Measurements from ENCODE around the gene ERICH4. TPM values are rescaled to one million over a fixed set of nuclear protein-coding genes. Genes with fewer than 3 reads are reported as not detected.

ERICH4 gene
- total and polyA plus RNA-seq, 2 donors (not counting 1 experiment from before 2014, with no cell fraction given) = not detected

DNA sequence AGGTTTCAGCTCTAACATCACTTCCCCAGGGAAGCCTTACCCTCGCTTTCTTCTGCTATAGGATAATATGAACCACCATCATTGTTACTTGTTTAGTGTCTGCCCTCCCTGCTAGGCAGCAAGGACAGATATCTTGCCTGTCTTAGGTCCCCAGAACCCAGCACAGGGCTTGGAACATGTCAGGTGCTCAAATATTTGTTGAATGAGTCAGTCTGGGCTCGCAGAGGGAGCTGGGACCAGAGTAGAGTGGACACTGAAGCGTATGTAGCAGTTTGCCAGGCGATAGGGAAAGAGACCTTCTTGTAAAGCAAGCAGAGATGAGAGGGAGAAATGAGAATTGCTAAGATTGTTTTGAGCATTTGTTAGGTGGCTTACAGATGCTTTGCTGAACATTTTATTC, 33.7 kb upstream of the ERICH4 start:
- Histone ChIP-seq H3K4me3 (ENCODE audit: control extremely low read depth in 1 of 5, extremely low read depth in 1 of 5, insufficient read depth in 1 of 5, low read depth in 2 of 5, low read length in 4 of 5) (no peak overlapping the region), H3K36me3 (replicated peaks in 1 of 2; ENCODE audit: control extremely low read depth in 1 of 2, control insufficient read depth in 1 of 2, extremely low read depth in 1 of 2, insufficient read depth in 2 of 2, low read length in 1 of 2) (peaks cover 0 to 30% of the 10 kb centered on the region in 2 experiments), H2AFZ (ENCODE audit: insufficient read depth, low read depth, low read length, poor library complexity, severe bottlenecking) (no peak overlapping the region), H3K9me3 (ENCODE audit: control extremely low read depth in 1 of 3, control insufficient read depth in 2 of 3, insufficient read depth in 1 of 3, low read length in 2 of 3) (no peaks in the 10 kb centered on the region), H3K79me2 (ENCODE audit: control insufficient read depth, insufficient read depth, low read length) (peaks cover 28% of the 10 kb centered on the region), H4K20me1 (ENCODE audit: control insufficient read depth, insufficient read depth, low read length, poor library complexity, severe bottlenecking) (no peaks in the 10 kb centered on the region), H3K27ac (ENCODE audit: low read length in 2 of 2) (no peak overlapping the region), H3K4me2 (replicated peaks; ENCODE audit: low read depth, low read length, poor library complexity, severe bottlenecking) (no peak overlapping the region), H3K27me3 (replicated peaks in 1 of 4; ENCODE audit: control extremely low read depth in 1 of 4, control insufficient read depth in 3 of 4, insufficient read depth in 4 of 4, low read length in 3 of 4) (no peaks in the 10 kb centered on the region), H3K9ac (ENCODE audit: low read length) (no peak overlapping the region), H3K4me1 (ENCODE audit: control insufficient read depth in 2 of 2, insufficient read depth in 2 of 2, low read length in 2 of 2) (peaks cover 6 to 9% of the 10 kb centered on the region in 2 donors)
- CTCF ChIA-PET = interaction anchor here (0.6 to 1.2 kb wide), 2 partner anchors 154 to 1063 kb away, joined by 3 read pairs; no protein-coding TSS in a partner anchor
- no peaks in the 10 kb centered on the region for H3K9me3 Mint-ChIP-seq (ENCODE audit: insufficient read depth)
- no peak overlapping the region for H3K4me3 Mint-ChIP-seq
- ATAC-seq (ENCODE audit: low read depth) (no peak), DNase-seq (no peak)
- POLR2A ChIA-PET = no interaction called here
- peaks cover 18% of the 10 kb centered on the region for H3K4me1 Mint-ChIP-seq
- TF ChIP-seq, protein P1, sequence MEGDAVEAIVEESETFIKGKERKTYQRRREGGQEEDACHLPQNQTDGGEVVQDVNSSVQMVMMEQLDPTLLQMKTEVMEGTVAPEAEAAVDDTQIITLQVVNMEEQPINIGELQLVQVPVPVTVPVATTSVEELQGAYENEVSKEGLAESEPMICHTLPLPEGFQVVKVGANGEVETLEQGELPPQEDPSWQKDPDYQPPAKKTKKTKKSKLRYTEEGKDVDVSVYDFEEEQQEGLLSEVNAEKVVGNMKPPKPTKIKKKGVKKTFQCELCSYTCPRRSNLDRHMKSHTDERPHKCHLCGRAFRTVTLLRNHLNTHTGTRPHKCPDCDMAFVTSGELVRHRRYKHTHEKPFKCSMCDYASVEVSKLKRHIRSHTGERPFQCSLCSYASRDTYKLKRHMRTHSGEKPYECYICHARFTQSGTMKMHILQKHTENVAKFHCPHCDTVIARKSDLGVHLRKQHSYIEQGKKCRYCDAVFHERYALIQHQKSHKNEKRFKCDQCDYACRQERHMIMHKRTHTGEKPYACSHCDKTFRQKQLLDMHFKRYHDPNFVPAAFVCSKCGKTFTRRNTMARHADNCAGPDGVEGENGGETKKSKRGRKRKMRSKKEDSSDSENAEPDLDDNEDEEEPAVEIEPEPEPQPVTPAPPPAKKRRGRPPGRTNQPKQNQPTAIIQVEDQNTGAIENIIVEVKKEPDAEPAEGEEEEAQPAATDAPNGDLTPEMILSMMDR (IDR thresholded peaks at IDR 0.05) = no peak
- TF ChIP-seq EZH2 (IDR thresholded peaks at IDR 0.05; ENCODE audit: borderline replicate concordance, insufficient read depth, low read depth, low read length, poor library complexity, severe bottlenecking) = no peak
- intact Hi-C loops (cut with micrococcal nuclease) = no loop called here
- no peak overlapping the region for H3K27ac Mint-ChIP-seq
- 93% methylated on average over 4 of the region's 4 CpGs for WGBS (ENCODE audit: insufficient coverage)
- H3K27me3 Mint-ChIP-seq = no peaks in the 10 kb centered on the region

DNA sequence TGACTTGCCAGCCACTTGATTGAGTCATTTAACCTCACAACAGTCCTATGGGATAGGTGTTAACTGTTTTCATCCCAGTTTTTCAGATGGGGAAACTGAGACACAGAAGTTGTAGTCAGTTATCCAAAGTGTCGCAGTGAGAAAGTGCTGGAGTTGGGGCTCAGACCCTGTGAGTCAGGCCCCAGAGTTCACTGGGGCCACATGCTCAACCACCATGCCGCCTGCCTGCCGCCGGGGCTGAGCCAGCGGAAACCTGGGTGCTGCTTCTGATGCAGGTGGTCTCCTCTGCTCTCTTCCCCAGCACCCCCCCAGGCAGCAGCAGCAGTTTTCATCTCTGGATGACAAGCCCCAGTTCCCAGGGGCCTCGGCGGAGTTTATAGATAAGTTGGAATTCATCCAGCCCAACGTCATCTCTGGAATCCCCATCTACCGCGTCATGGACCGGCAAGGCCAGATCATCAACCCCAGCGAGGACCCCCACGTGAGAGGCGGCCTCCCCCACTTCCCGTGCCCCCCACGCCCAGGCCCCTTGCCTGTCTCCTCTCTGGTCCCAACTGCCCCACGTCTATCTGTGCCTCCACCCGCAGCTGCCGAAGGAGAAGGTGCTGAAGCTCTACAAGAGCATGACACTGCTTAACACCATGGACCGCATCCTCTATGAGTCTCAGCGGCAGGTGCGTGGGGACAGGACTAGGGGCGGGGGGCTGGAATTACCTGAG, 32.5 kb upstream of the ERICH4 start:
- no peaks in the 10 kb centered on the region for H4K20me1 ChIP-seq (ENCODE audit: control insufficient read depth, insufficient read depth, low read length, poor library complexity, severe bottlenecking)
- H3K36me3 ChIP-seq (replicated peaks in 1 of 2; ENCODE audit: control extremely low read depth in 1 of 2, control insufficient read depth in 1 of 2, extremely low read depth in 1 of 2, insufficient read depth in 2 of 2, low read length in 1 of 2) = peaks cover 0 to 41% of the 10 kb centered on the region in 2 experiments
- intact Hi-C loops (cut with micrococcal nuclease) = no loop called here
- H3K27me3 Mint-ChIP-seq = no peaks in the 10 kb centered on the region
- no peak overlapping the region for H3K27ac Mint-ChIP-seq
- CTCF ChIA-PET = no interaction called here
- H3K9ac ChIP-seq (ENCODE audit: low read length) = no peak overlapping the region
- no peak overlapping the region for H3K4me3 Mint-ChIP-seq
- no peak for DNase-seq
- no peaks in the 10 kb centered on the region for H3K27me3 ChIP-seq (replicated peaks in 1 of 4; ENCODE audit: control extremely low read depth in 1 of 4, control insufficient read depth in 3 of 4, insufficient read depth in 4 of 4, low read length in 3 of 4)
- peak overlapping the region; percentile 40 for H3K4me2 ChIP-seq (replicated peaks; ENCODE audit: low read depth, low read length, poor library complexity, severe bottlenecking)
- peaks cover 16% of the 10 kb centered on the region for H3K4me1 Mint-ChIP-seq
- 98% methylated on average over 21 of the region's 23 CpGs for WGBS (ENCODE audit: insufficient coverage)
- POLR2A ChIA-PET = no interaction called here
- H3K4me3 ChIP-seq (ENCODE audit: control extremely low read depth in 1 of 5, extremely low read depth in 1 of 5, insufficient read depth in 1 of 5, low read depth in 2 of 5, low read length in 4 of 5) = no peak overlapping the region
- H3K79me2 ChIP-seq (ENCODE audit: control insufficient read depth, insufficient read depth, low read length) = peaks cover 27% of the 10 kb centered on the region
- no peaks in the 10 kb centered on the region for H3K9me3 ChIP-seq (ENCODE audit: control extremely low read depth in 1 of 3, control insufficient read depth in 2 of 3, insufficient read depth in 1 of 3, low read length in 2 of 3)
- peaks cover 6 to 9% of the 10 kb centered on the region in 2 donors for H3K4me1 ChIP-seq (ENCODE audit: control insufficient read depth in 2 of 2, insufficient read depth in 2 of 2, low read length in 2 of 2)
- no peak for ATAC-seq (ENCODE audit: low read depth)
- no peak for TF ChIP-seq EZH2 (IDR thresholded peaks at IDR 0.05; ENCODE audit: borderline replicate concordance, insufficient read depth, low read depth, low read length, poor library complexity, severe bottlenecking)
- TF ChIP-seq, protein P1 (IDR thresholded peaks at IDR 0.05) = no peak
- H3K27ac ChIP-seq (ENCODE audit: low read length in 2 of 2) = no peak overlapping the region
- no peaks in the 10 kb centered on the region for H3K9me3 Mint-ChIP-seq (ENCODE audit: insufficient read depth)
- H2AFZ ChIP-seq (ENCODE audit: insufficient read depth, low read depth, low read length, poor library complexity, severe bottlenecking) = no peak overlapping the region

Data from B cell (primary cell).